ENCODE data around the gene AGBL3.
"Not testable (repeated sequence)": the region's sequence is repeated elsewhere in the genome, so short reads cannot be mapped to it uniquely, and the experiment has no call there.

AGBL3 gene

DNA sequence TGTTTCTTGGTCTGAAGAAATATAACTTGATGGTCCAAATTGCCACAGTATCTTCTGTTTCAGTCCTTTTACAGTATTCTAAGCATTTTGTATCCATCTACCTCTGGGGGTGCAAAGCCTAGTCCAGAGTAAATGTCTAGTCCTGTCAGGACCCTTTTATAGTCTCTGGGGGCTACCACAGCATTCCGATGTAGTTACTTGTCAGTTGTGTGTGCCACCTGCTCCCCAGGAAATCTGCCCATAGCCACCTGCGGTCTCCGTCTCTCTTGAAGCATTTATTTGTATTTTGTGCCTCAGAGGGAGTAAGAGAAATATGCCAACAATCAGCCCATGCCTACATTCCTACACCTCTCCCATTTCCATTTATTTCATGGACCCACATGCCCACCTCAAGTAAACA is 12.8 kb downstream of the AGBL3 start:
- DNase-seq (ENCODE audit: low read depth): no peak

DNA sequence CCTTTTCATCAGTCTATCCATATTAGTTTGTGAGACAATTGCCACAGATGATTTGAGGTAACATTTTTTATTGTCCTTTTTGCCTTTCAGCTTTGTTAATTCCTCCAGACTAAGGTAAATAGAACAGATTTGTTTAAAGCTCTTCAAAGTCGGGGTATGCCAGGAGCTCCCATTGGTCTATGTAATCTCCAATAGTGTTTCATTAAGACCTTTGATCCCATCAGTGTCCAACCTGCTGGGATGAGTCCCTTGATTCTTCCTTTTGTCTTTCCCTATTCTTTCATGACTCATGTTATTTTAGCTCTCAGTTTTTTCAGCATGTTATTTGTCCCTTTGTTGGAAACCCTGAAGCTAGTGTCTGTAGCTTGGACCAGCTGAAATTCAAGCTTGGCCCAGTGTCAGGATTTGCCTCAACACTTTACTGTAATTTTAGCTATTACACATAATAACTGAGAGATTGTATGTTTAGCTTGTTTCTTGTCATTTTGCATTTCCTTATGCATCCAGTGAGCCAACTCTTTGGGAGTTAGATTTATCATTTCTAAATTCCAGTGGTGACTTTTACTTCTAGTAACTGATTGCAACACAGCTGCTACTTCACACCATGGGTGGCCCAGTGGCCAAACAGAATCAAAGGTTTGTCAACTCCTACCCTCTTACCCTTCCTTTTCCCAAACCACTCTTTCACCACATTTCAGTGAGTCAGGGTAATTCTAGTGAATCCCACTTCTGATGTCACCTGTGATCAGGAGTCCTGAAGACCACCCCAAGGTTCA is 15.3 kb downstream of the AGBL3 start:
- TF ChIP-seq, protein P1, sequence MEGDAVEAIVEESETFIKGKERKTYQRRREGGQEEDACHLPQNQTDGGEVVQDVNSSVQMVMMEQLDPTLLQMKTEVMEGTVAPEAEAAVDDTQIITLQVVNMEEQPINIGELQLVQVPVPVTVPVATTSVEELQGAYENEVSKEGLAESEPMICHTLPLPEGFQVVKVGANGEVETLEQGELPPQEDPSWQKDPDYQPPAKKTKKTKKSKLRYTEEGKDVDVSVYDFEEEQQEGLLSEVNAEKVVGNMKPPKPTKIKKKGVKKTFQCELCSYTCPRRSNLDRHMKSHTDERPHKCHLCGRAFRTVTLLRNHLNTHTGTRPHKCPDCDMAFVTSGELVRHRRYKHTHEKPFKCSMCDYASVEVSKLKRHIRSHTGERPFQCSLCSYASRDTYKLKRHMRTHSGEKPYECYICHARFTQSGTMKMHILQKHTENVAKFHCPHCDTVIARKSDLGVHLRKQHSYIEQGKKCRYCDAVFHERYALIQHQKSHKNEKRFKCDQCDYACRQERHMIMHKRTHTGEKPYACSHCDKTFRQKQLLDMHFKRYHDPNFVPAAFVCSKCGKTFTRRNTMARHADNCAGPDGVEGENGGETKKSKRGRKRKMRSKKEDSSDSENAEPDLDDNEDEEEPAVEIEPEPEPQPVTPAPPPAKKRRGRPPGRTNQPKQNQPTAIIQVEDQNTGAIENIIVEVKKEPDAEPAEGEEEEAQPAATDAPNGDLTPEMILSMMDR (IDR thresholded peaks at IDR 0.05; ENCODE audit: insufficient read depth, low read depth, low read length, missing control alignments): no peak
- no peak for DNase-seq (ENCODE audit: low read depth)
- no peak overlapping the region for H3K4me3 ChIP-seq (ENCODE audit: low read depth, low read length)

More for the DNA sequence above, 12.8 kb downstream of the AGBL3 start:
- H3K4me3 ChIP-seq (ENCODE audit: low read depth, low read length): no peak overlapping the region
- TF ChIP-seq, protein P1 (IDR thresholded peaks at IDR 0.05; ENCODE audit: insufficient read depth, low read depth, low read length, missing control alignments): no peak

DNA sequence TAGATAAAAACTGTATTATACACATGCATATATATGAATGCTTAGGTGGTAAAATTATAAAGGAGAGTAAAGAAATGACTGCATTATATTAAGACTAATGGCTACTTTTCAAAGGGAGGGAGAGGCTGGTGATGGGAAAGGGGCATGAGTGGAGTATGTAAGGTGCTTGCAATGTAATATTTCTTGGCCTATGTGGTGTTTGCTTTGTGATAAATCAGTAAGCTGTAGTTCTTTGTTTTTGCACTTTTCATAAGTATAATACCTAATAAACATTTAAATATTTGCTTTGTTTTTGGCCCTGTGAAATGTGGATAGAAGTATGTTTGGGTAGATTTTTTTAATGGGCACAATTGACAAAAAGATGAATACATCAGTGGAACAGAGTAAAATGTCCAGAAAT is 25.9 kb downstream of the AGBL3 start:
- DNase-seq (ENCODE audit: low read depth): no peak
- no peak overlapping the region for H3K4me3 ChIP-seq (ENCODE audit: low read depth, low read length)
- TF ChIP-seq, protein P1 (IDR thresholded peaks at IDR 0.05; ENCODE audit: insufficient read depth, low read depth, low read length, missing control alignments): no peak

DNA sequence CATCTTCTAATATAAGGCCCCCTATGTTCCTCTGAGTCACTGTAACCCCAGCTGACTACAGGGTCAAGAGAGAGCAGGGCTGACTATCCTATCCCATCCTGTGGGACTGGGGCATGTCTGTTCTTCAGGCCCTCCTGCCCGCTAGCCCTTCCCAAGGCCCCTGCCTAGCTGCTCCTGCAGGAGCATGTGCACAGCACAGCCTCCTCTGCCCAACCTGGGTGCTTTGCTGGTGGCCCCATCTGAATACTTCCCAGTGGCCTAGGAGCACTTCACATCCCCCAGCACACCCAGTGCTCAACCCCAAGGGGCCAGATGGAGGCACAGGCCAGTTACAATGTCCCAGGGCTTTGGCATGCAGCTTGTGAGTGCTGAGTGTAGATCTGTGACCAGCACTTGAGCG is 37.3 kb downstream of the AGBL3 start:
- H3K4me3 ChIP-seq (ENCODE audit: low read depth, low read length): no peak overlapping the region
- TF ChIP-seq, protein P1 (IDR thresholded peaks at IDR 0.05; ENCODE audit: insufficient read depth, low read depth, low read length, missing control alignments): no peak
- DNase-seq (ENCODE audit: low read depth): no peak

DNA sequence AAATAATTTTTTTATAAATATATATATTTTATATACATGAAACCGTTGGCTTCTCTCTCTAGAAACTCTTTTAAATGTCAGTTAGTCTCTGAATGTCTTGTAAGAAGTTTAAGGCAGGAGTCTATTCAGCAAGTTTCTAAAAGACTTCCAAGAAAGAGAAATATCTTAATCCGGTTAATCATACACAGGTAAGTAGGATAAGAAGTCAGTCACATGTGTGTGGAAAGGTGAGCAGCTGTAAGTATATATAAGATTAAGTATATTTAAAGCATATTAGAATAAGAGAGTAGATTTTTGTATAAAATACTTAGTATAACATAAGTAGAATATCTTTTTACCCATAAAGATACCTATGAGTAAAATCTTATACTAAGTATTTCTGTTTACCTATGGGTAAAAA is 48.9 kb downstream of the AGBL3 start:
- no peak for DNase-seq (ENCODE audit: low read depth)
- TF ChIP-seq, protein P1 (IDR thresholded peaks at IDR 0.05; ENCODE audit: insufficient read depth, low read depth, low read length, missing control alignments): no peak
- H3K4me3 ChIP-seq (ENCODE audit: low read depth, low read length): no peak overlapping the region

DNA sequence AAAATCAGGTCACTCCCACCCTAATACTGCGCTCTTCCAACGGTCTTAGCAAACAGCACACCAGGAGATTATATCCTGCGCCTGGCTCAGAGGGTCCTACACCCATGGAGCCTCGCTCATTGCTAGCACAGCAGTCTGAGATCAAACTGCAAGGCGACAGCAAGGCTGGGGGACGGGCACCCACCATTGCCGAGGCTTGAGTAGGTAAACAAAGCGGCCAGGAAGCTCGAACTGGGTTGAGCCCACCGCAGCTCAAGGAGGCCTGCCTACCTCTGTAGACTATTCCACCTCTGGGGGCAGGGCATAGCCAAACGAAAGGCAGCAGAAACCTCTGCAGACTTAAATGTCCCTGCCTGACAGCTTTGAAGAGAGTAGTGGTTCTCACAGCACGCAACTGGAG is 80.7 kb downstream of the AGBL3 start:
- not testable (repeated sequence) for H3K4me3 ChIP-seq (ENCODE audit: low read depth, low read length); DNase-seq (ENCODE audit: low read depth)

DNA sequence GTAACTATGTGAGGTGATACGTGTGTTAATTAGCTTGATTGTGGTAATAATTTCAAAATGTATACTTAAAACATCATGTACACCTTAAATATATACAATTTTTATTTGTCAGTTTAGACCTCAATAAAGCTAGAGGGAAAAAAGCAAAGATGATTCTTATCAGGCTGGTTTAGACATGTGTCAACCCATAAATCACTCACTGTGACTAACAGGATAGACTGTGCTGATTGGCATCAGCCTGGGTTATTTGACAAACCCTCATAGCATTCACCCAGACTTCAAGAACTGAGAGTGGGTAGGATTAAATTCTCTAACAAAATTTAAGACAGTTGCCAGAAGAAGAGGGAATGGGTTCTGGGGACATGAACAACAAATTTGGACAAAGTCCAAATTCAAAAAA is 87.8 kb downstream of the AGBL3 start:
- TF ChIP-seq, protein P1 (IDR thresholded peaks at IDR 0.05; ENCODE audit: insufficient read depth, low read depth, low read length, missing control alignments): no peak
- no peak overlapping the region for H3K4me3 ChIP-seq (ENCODE audit: low read depth, low read length)
- DNase-seq (ENCODE audit: low read depth): no peak

All from GM12865 (cell line).